ENCODE measurements around the gene ELFN2.

The ELFN2 gene

DNA sequence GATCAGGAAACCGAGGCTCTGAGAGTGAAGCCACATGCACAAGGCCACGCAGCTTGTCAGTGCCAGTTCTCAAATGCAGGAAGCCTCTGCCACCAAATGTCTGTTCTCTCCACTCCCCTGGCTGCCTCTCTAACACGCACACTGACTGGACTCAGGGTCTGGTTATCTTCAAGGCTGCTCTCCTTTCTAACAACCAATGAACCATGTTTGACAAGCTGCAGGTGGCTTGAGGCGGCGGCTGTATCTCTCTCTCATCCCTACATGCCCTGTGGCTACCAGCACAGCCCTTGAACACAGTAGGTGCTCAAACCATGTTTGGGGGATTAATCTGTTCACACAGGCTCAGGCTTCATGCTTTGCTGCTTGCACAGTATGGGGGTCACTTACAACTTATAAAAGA is 35.2 kb upstream of the ELFN2 start:
- Histone ChIP-seq H3K9ac (ENCODE audit: low read depth, low read length, poor library complexity, severe bottlenecking) (no peak overlapping the region), H3K36me3 (ENCODE audit: insufficient read depth, low read length) (peaks cover 6% of the 10 kb centered on the region; the same call in 1 of the 2 replicates), H2AFZ (ENCODE audit: low read length) (no peak overlapping the region), H4K20me1 (ENCODE audit: insufficient read depth, low read length, poor library complexity, severe bottlenecking) (no peaks in the 10 kb centered on the region), H3K79me2 (ENCODE audit: insufficient read depth, low read length) (no peaks in the 10 kb centered on the region), H3K27me3 (ENCODE audit: insufficient read depth, low read length, poor library complexity, severe bottlenecking) (no peaks in the 10 kb centered on the region), H3K4me3 (ENCODE audit: low read length, poor library complexity, severe bottlenecking) (no peak overlapping the region), H3K4me1 (ENCODE audit: insufficient read depth, low read length, poor library complexity, severe bottlenecking) (no peaks in the 10 kb centered on the region), H3K9me2 (replicated peaks; ENCODE audit: low read depth, low read length) (no peaks in the 10 kb centered on the region), H3F3A (ENCODE audit: low read depth) (no peaks in the 10 kb centered on the region), H3K9me3 (ENCODE audit: insufficient read depth, low read depth, low read length) (no peaks in the 10 kb centered on the region), H3K4me2 (ENCODE audit: low read depth, low read length, poor library complexity, severe bottlenecking) (no peak overlapping the region)
- no peak for TF ChIP-seq EZH2phosphoT487 (IDR thresholded peaks at IDR 0.05; ENCODE audit: borderline replicate concordance)
- TF ChIP-seq, protein P1, sequence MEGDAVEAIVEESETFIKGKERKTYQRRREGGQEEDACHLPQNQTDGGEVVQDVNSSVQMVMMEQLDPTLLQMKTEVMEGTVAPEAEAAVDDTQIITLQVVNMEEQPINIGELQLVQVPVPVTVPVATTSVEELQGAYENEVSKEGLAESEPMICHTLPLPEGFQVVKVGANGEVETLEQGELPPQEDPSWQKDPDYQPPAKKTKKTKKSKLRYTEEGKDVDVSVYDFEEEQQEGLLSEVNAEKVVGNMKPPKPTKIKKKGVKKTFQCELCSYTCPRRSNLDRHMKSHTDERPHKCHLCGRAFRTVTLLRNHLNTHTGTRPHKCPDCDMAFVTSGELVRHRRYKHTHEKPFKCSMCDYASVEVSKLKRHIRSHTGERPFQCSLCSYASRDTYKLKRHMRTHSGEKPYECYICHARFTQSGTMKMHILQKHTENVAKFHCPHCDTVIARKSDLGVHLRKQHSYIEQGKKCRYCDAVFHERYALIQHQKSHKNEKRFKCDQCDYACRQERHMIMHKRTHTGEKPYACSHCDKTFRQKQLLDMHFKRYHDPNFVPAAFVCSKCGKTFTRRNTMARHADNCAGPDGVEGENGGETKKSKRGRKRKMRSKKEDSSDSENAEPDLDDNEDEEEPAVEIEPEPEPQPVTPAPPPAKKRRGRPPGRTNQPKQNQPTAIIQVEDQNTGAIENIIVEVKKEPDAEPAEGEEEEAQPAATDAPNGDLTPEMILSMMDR (conservative IDR thresholded peaks at IDR 0.05; ENCODE audit: low read length), result no peak

DNA sequence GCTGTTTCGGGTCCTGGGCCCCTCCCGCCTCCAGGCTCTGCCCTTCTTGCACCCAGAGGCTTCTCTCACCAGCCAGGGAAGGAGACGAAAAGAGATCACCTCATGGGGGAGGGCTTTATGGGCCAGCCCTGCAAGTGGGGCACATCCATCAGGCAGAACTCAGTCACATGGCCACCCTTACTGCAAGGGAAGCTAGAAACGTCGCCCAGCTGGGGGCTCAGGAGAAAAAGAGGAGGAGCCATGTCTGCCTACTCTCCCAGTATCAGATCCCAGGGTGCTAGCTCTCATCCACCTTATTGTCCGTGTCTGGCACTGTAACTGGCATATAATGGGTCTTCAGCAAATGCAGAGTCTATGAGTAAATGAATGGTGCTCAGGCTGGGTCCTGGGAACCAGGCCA is 34.7 kb upstream of the ELFN2 start:
- Histone ChIP-seq H3K79me2 (ENCODE audit: insufficient read depth, low read length) (no peaks in the 10 kb centered on the region), H3K36me3 (ENCODE audit: insufficient read depth, low read length) (peaks cover 6% of the 10 kb centered on the region; the same call in 1 of the 2 replicates), H4K20me1 (ENCODE audit: insufficient read depth, low read length, poor library complexity, severe bottlenecking) (no peaks in the 10 kb centered on the region), H3K9me2 (replicated peaks; ENCODE audit: low read depth, low read length) (no peaks in the 10 kb centered on the region), H3K4me2 (ENCODE audit: low read depth, low read length, poor library complexity, severe bottlenecking) (no peak overlapping the region), H3K4me1 (ENCODE audit: insufficient read depth, low read length, poor library complexity, severe bottlenecking) (no peaks in the 10 kb centered on the region), H2AFZ (ENCODE audit: low read length) (no peak overlapping the region), H3K4me3 (ENCODE audit: low read length, poor library complexity, severe bottlenecking) (no peak overlapping the region), H3K27me3 (ENCODE audit: insufficient read depth, low read length, poor library complexity, severe bottlenecking) (no peaks in the 10 kb centered on the region), H3F3A (ENCODE audit: low read depth) (no peaks in the 10 kb centered on the region), H3K9ac (ENCODE audit: low read depth, low read length, poor library complexity, severe bottlenecking) (no peak overlapping the region), H3K9me3 (ENCODE audit: insufficient read depth, low read depth, low read length) (no peaks in the 10 kb centered on the region)
- TF ChIP-seq EZH2phosphoT487 (IDR thresholded peaks at IDR 0.05; ENCODE audit: borderline replicate concordance), result no peak
- TF ChIP-seq, protein P1 (conservative IDR thresholded peaks at IDR 0.05; ENCODE audit: low read length), result no peak

DNA sequence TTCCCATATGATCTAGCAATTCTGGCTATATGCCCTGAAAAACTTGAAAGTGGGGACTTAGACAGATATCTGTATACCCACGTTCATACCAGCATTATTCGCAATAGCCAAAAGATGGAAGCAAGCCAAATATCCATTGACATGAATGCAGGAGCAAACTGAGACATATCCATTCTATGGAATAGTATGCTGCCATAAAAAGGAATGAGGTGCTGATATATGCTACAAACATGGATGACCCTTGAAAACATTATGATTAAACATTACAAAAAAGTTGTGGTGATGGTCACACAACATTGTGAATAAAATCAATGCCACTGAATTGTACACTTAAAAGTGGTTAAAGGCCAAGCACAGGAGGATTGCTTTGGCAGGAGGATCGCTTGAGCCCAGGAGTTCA is 33.4 kb upstream of the ELFN2 start:
- no peaks in the 10 kb centered on the region for H3K27me3 ChIP-seq (ENCODE audit: insufficient read depth, low read length, poor library complexity, severe bottlenecking)
- H3K79me2 ChIP-seq (ENCODE audit: insufficient read depth, low read length), result no peaks in the 10 kb centered on the region

More for the DNA sequence above, 33.4 kb upstream of the ELFN2 start:
- Histone ChIP-seq H3K36me3 (ENCODE audit: insufficient read depth, low read length) (no peaks in the 10 kb centered on the region), H3K4me1 (ENCODE audit: insufficient read depth, low read length, poor library complexity, severe bottlenecking) (no peaks in the 10 kb centered on the region), H3K4me3 (ENCODE audit: low read length, poor library complexity, severe bottlenecking) (no peak overlapping the region), H3K4me2 (ENCODE audit: low read depth, low read length, poor library complexity, severe bottlenecking) (no peak overlapping the region), H3K9ac (ENCODE audit: low read depth, low read length, poor library complexity, severe bottlenecking) (no peak overlapping the region), H2AFZ (ENCODE audit: low read length) (no peak overlapping the region), H4K20me1 (ENCODE audit: insufficient read depth, low read length, poor library complexity, severe bottlenecking) (no peaks in the 10 kb centered on the region), H3K9me3 (ENCODE audit: insufficient read depth, low read depth, low read length) (no peaks in the 10 kb centered on the region), H3F3A (ENCODE audit: low read depth) (no peaks in the 10 kb centered on the region), H3K9me2 (replicated peaks; ENCODE audit: low read depth, low read length) (no peaks in the 10 kb centered on the region)
- TF ChIP-seq EZH2phosphoT487 (IDR thresholded peaks at IDR 0.05; ENCODE audit: borderline replicate concordance), result no peak
- TF ChIP-seq, protein P1 (conservative IDR thresholded peaks at IDR 0.05; ENCODE audit: low read length), result no peak

Data from Loucy (cell line).